Measurements from ENCODE around the gene MED27. TPM values are rescaled to one million over a fixed set of nuclear protein-coding genes. Genes with fewer than 3 reads are reported as not detected.

The MED27 gene
- polyA plus RNA-seq, 4 donors, result 10.8 to 17.8 (median 11.0) TPM

- DNase-seq (no peak), FAIRE-seq (no peak)
- peaks cover 0 to 6% (median 0%) of the 10 kb centered on the region in 3 donors for H3K27me3 ChIP-seq (ENCODE audit: control insufficient read depth in 3 of 3, insufficient read depth in 3 of 3, low read length in 3 of 3)
- no peaks in the 10 kb centered on the region for H3K4me1 ChIP-seq (ENCODE audit: control insufficient read depth in 3 of 3, insufficient read depth in 2 of 3, low read depth in 1 of 3, low read length in 2 of 3)
- H3K4me3 ChIP-seq (ENCODE audit: low read depth in 1 of 3, low read length in 3 of 3), result no peak overlapping the region
- no peak overlapping the region for H3K27ac ChIP-seq (ENCODE audit: low read depth in 1 of 3, low read length in 2 of 3)
- no peaks in the 10 kb centered on the region for H3K36me3 ChIP-seq (ENCODE audit: control insufficient read depth in 3 of 3, insufficient read depth in 2 of 3, low read depth in 1 of 3, low read length in 3 of 3)
- no peaks in the 10 kb centered on the region for H3K9me3 ChIP-seq (ENCODE audit: control insufficient read depth in 2 of 2, insufficient read depth in 1 of 2, low read depth in 1 of 2, low read length in 1 of 2)
- 92 to 93% (median 92%) methylated on average over 18 of the region's 18 CpGs for WGBS, 3 donors
These were observed 230.3 kb downstream of the MED27 start for GRCh38 chr9:131849391-131849790.

GRCh38 chr9:131848570-131849160 is 231.0 kb downstream of the MED27 start:
- WGBS, 3 donors, result 78 to 84% (median 83%) methylated on average over 35 of the region's 35 CpGs
- no peak for FAIRE-seq
- no peak overlapping the region for H3K4me3 ChIP-seq (ENCODE audit: low read depth in 1 of 3, low read length in 3 of 3)

GRCh38 chr9:131847665-131848354 is 231.9 kb downstream of the MED27 start:
- 89 to 90% (median 89%) methylated on average over 17 to 18 of the region's 18 CpGs for WGBS, 3 donors
- Histone ChIP-seq H3K4me3 (ENCODE audit: low read depth in 1 of 3, low read length in 3 of 3) (no peak overlapping the region), H3K4me1 (ENCODE audit: control insufficient read depth in 3 of 3, insufficient read depth in 2 of 3, low read depth in 1 of 3, low read length in 2 of 3) (no peaks in the 10 kb centered on the region), H3K9me3 (ENCODE audit: control insufficient read depth in 2 of 2, insufficient read depth in 1 of 2, low read depth in 1 of 2, low read length in 1 of 2) (no peaks in the 10 kb centered on the region), H3K27me3 (ENCODE audit: control insufficient read depth in 3 of 3, insufficient read depth in 3 of 3, low read length in 3 of 3) (peaks cover 0 to 6% (median 0%) of the 10 kb centered on the region in 3 donors), H3K36me3 (ENCODE audit: control insufficient read depth in 3 of 3, insufficient read depth in 2 of 3, low read depth in 1 of 3, low read length in 3 of 3) (no peaks in the 10 kb centered on the region), H3K27ac (ENCODE audit: low read depth in 1 of 3, low read length in 2 of 3) (no peak overlapping the region)
- no peak for FAIRE-seq
- DNase-seq, result no peak

More at GRCh38 chr9:131848570-131849160, 231.0 kb downstream of the MED27 start:
- no peaks in the 10 kb centered on the region for H3K36me3 ChIP-seq (ENCODE audit: control insufficient read depth in 3 of 3, insufficient read depth in 2 of 3, low read depth in 1 of 3, low read length in 3 of 3)
- H3K9me3 ChIP-seq (ENCODE audit: control insufficient read depth in 2 of 2, insufficient read depth in 1 of 2, low read depth in 1 of 2, low read length in 1 of 2), result no peaks in the 10 kb centered on the region
- no peaks in the 10 kb centered on the region for H3K4me1 ChIP-seq (ENCODE audit: control insufficient read depth in 3 of 3, insufficient read depth in 2 of 3, low read depth in 1 of 3, low read length in 2 of 3)
- H3K27ac ChIP-seq (ENCODE audit: low read depth in 1 of 3, low read length in 2 of 3), result no peak overlapping the region
- DNase-seq, result no peak
- peaks cover 0 to 6% (median 0%) of the 10 kb centered on the region in 3 donors for H3K27me3 ChIP-seq (ENCODE audit: control insufficient read depth in 3 of 3, insufficient read depth in 3 of 3, low read length in 3 of 3)

GRCh38 chr9:131845305-131846298 is 234.1 kb downstream of the MED27 start:
- no peak for DNase-seq
- no peak for FAIRE-seq
- Histone ChIP-seq H3K9me3 (ENCODE audit: control insufficient read depth in 2 of 2, insufficient read depth in 1 of 2, low read depth in 1 of 2, low read length in 1 of 2) (no peaks in the 10 kb centered on the region), H3K27me3 (ENCODE audit: control insufficient read depth in 3 of 3, insufficient read depth in 3 of 3, low read length in 3 of 3) (peaks cover 0 to 4% (median 0%) of the 10 kb centered on the region in 3 donors), H3K27ac (ENCODE audit: low read depth in 1 of 3, low read length in 2 of 3) (no peak overlapping the region), H3K4me1 (ENCODE audit: control insufficient read depth in 3 of 3, insufficient read depth in 2 of 3, low read depth in 1 of 3, low read length in 2 of 3) (no peaks in the 10 kb centered on the region), H3K36me3 (ENCODE audit: control insufficient read depth in 3 of 3, insufficient read depth in 2 of 3, low read depth in 1 of 3, low read length in 3 of 3) (no peaks in the 10 kb centered on the region), H3K4me3 (ENCODE audit: low read depth in 1 of 3, low read length in 3 of 3) (no peak overlapping the region)
- 63 to 72% (median 66%) methylated on average over 29 of the region's 29 CpGs for WGBS, 3 donors

GRCh38 chr9:131844745-131845118 is 234.9 kb downstream of the MED27 start:
- FAIRE-seq, result no peak
- Histone ChIP-seq H3K4me1 (ENCODE audit: control insufficient read depth in 3 of 3, insufficient read depth in 2 of 3, low read depth in 1 of 3, low read length in 2 of 3) (no peaks in the 10 kb centered on the region), H3K27me3 (ENCODE audit: control insufficient read depth in 3 of 3, insufficient read depth in 3 of 3, low read length in 3 of 3) (peaks cover 0 to 4% (median 0%) of the 10 kb centered on the region in 3 donors), H3K4me3 (ENCODE audit: low read depth in 1 of 3, low read length in 3 of 3) (no peak overlapping the region), H3K9me3 (ENCODE audit: control insufficient read depth in 2 of 2, insufficient read depth in 1 of 2, low read depth in 1 of 2, low read length in 1 of 2) (no peaks in the 10 kb centered on the region), H3K36me3 (ENCODE audit: control insufficient read depth in 3 of 3, insufficient read depth in 2 of 3, low read depth in 1 of 3, low read length in 3 of 3) (no peaks in the 10 kb centered on the region), H3K27ac (ENCODE audit: low read depth in 1 of 3, low read length in 2 of 3) (no peak overlapping the region)
- DNase-seq, result no peak
- 78 to 93% (median 80%) methylated on average over 4 of the region's 4 CpGs for WGBS, 3 donors

GRCh38 chr9:131843989-131844744 is 235.5 kb downstream of the MED27 start:
- FAIRE-seq (no peak), DNase-seq (no peak)
- H3K27ac ChIP-seq (ENCODE audit: low read depth in 1 of 3, low read length in 2 of 3), result no peak overlapping the region
- peaks cover 0 to 4% (median 0%) of the 10 kb centered on the region in 3 donors for H3K27me3 ChIP-seq (ENCODE audit: control insufficient read depth in 3 of 3, insufficient read depth in 3 of 3, low read length in 3 of 3)
- WGBS, 3 donors, result 87 to 91% (median 88%) methylated on average over 33 of the region's 33 CpGs
- no peaks in the 10 kb centered on the region for H3K4me1 ChIP-seq (ENCODE audit: control insufficient read depth in 3 of 3, insufficient read depth in 2 of 3, low read depth in 1 of 3, low read length in 2 of 3)
- no peaks in the 10 kb centered on the region for H3K36me3 ChIP-seq (ENCODE audit: control insufficient read depth in 3 of 3, insufficient read depth in 2 of 3, low read depth in 1 of 3, low read length in 3 of 3)
- no peaks in the 10 kb centered on the region for H3K9me3 ChIP-seq (ENCODE audit: control insufficient read depth in 2 of 2, insufficient read depth in 1 of 2, low read depth in 1 of 2, low read length in 1 of 2)
- no peak overlapping the region for H3K4me3 ChIP-seq (ENCODE audit: low read depth in 1 of 3, low read length in 3 of 3)

GRCh38 chr9:131841765-131842318 is 237.8 kb downstream of the MED27 start:
- H3K27ac ChIP-seq (ENCODE audit: low read depth in 1 of 3, low read length in 2 of 3), result no peak overlapping the region
- DNase-seq (no peak), FAIRE-seq (no peak)
- 76 to 81% (median 80%) methylated on average over 30 of the region's 30 CpGs for WGBS, 3 donors
- H3K9me3 ChIP-seq (ENCODE audit: control insufficient read depth in 2 of 2, insufficient read depth in 1 of 2, low read depth in 1 of 2, low read length in 1 of 2), result no peaks in the 10 kb centered on the region
- H3K4me1 ChIP-seq (ENCODE audit: control insufficient read depth in 3 of 3, insufficient read depth in 2 of 3, low read depth in 1 of 3, low read length in 2 of 3), result no peaks in the 10 kb centered on the region
- no peak overlapping the region for H3K4me3 ChIP-seq (ENCODE audit: low read depth in 1 of 3, low read length in 3 of 3)
- H3K36me3 ChIP-seq (ENCODE audit: control insufficient read depth in 3 of 3, insufficient read depth in 2 of 3, low read depth in 1 of 3, low read length in 3 of 3), result no peaks in the 10 kb centered on the region
- H3K27me3 ChIP-seq (ENCODE audit: control insufficient read depth in 3 of 3, insufficient read depth in 3 of 3, low read length in 3 of 3), result peaks cover 0 to 10% (median 0%) of the 10 kb centered on the region in 3 donors

Measured in small intestine (tissue), 7 donors.